ENCODE results near the gene SAP30BP.

SAP30BP gene

GRCh38 chr17:75743625-75744206, 76.6 kb downstream of the SAP30BP start:
- no peak for DNase-seq

GRCh38 chr17:75748706-75749105, 81.6 kb downstream of the SAP30BP start:
- DNase-seq = no peak

DNA sequence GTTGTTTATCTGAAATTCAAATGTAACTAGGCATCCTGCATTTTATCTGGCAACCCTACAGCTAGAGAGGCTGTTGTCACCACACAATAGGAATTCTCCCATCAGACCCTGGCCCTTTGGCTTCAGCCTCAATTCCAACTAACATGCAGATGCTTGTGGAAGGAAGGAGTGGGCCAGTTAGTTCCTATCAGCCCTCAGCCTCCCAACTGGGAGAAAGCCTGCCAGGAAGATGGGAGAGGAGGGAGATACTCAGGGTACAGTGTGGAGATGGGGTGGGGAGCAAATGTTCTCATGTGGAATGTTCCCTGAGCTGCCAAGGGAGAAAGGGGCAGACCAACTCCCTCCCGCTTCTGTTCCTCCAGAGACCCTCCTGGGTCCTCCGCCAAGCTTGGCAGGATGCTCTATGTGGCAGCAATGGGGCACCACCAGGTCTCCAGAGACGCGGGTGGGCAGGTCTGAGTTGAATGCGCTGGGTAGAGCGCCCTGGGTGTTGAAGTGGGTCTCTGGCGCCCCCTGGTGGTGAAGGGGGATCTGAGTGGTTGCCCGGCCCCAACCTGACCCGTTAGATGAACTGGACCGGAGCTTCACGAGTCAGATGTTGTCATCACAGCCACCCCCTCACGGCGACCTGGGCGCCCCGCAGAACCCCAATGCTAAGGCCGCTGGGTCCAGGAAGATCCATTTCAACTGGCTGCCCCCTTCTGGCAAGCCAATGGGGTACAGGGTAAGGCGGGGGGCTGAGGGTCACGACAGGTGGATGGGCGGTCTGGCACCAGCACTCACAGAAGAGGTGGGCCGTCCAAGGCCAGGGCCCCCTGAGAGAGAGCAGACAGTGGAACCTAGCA, 82.6 kb downstream of the SAP30BP start:
- peak; percentile 68 to 76 for DNase-seq

DNA sequence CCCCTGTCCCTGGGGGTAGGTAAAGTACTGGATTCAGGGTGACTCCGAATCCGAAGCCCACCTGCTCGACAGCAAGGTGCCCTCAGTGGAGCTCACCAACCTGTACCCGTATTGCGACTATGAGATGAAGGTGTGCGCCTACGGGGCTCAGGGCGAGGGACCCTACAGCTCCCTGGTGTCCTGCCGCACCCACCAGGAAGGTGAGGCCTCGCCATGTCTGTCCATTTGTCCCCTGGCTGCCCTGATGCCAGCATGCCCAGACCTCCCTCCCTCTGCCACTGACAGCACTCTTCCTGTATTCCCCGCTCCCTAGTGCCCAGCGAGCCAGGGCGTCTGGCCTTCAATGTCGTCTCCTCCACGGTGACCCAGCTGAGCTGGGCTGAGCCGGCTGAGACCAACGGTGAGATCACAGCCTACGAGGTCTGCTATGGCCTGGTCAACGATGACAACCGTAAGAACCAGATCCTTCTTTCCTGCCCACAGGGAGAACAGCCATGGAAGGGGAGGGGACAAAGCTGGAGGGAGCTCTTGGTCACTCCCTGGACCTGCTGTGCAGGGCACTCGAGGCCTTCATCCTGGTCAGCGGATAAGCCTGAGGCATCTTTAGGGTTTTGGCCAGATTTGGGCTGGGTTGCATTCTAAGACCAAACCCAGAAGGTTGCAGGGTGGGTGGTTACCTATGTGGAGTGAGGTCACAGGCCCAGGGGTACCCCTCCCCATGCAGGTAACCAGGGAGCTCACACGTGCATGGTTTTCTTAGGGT, 83.7 kb downstream of the SAP30BP start:
- no peak for DNase-seq

GRCh38 chr17:75751676-75752404, 84.7 kb downstream of the SAP30BP start:
- no peak for DNase-seq

DNA sequence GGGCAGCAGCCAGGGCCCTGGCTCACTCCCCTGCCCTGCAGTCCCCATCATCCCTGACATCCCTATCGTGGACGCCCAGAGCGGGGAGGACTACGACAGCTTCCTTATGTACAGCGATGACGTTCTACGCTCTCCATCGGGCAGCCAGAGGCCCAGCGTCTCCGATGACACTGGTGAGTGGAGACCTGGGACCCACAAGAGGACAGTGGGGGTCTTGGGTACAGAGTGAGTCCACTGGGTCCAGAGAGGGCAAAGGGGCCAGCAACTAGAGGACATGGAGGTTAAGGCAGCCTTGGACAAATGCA, 85.2 kb downstream of the SAP30BP start:
- DNase-seq = no peak

DNA sequence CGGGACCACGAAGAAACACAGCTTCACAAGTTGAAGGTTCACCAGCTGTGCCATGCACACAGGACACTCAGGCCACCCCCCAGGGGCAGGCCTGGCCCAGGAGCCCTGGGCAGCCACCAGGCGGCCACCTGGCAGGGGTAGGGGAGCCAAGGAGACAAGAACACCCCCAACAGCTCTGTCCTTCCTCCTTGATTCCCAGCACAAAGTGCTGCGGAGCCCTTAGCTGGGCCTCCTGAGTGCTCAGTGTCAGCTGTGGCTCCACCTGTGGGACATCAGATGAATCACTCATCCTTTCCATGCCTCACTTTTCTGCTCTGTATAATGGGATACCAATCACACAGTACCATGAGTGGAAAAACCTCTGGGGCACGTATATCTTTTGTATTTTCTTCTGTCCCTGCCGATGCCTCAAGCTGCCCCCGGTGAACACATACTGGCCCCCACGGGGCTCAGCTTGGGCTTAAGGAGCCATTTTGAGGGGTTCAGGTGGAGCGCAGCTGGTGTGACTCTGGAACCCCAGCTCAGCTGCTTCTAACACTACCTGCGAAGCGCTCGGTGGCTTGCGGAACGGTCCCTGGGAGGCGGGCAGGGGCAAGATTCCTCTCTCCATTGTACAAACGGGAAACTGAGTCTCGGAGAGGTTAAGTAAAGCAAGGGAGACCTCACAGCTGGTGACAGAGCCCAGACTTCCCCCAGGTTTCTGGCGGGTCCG, 85.8 kb downstream of the SAP30BP start:
- DNase-seq = no peak

- DNase-seq = peak; percentile 70 to 75
Measured at GRCh38 chr17:75753514-75754377, 86.6 kb downstream of the SAP30BP start.

GRCh38 chr17:75754378-75755204, 87.5 kb downstream of the SAP30BP start:
- DNase-seq = no peak

DNA sequence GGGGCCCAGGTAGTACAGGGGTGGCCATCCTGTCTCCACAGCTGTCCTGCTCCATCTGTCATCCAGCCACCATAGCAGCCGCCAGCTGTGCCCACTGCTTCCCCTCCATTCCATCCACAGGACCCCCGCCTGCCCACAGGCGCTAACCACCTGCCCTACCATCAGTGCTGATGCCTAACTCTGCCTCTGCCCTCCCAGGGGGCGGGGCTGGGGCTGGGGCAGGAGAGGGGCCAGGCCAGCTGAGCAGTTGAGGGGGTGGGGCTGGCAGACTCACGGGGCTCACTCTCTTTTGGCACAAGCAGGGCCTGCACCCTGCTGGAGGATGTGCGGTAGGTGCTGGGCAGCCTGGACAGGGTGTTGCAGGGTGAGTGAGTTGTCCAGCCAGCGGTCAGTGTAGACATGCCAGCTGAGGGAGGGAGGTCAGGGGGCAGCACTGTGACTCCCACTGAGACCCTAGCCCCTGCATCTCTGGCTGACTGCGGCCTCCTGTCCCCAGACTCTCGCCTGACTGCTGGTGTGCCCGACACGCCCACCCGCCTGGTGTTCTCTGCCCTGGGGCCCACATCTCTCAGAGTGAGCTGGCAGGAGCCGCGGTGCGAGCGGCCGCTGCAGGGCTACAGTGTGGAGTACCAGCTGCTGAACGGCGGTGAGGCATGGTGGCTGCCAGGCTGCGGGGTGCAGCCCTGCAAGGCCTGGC, 88.2 kb downstream of the SAP30BP start:
- DNase-seq = no peak

GRCh38 chr17:75755990-75756389, 88.9 kb downstream of the SAP30BP start:
- peak in 1 of 2 experiments; percentile 22 for DNase-seq

- no peak for DNase-seq
Measured at GRCh38 chr17:75756451-75757085, 89.4 kb downstream of the SAP30BP start.

DNA sequence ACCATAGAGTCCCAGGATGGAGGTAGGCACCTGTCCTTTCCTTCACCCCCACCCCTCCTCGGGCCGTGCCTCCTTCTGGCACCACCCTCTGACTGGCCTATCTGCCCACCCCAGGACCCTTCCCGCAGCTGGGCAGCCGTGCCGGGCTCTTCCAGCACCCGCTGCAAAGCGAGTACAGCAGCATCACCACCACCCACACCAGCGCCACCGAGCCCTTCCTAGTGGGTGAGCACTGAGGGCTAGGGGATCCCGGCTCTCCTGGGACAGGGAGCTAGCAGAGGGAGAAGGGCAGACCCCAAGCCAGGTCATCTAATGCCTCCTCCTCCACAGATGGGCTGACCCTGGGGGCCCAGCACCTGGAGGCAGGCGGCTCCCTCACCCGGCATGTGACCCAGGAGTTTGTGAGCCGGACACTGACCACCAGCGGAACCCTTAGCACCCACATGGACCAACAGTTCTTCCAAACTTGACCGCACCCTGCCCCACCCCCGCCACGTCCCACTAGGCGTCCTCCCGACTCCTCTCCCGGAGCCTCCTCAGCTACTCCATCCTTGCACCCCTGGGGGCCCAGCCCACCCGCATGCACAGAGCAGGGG, 90.0 kb downstream of the SAP30BP start:
- DNase-seq = no peak
